Omental fat pad (tissue), 4 donors: ENCODE data around the gene COL26A1. TPM values are rescaled to one million over a fixed set of nuclear protein-coding genes. Genes with fewer than 3 reads are reported as not detected.
"Not testable (repeated sequence)": the region's sequence is repeated elsewhere in the genome, so short reads cannot be mapped to it uniquely, and the experiment has no call there.

Source experiments
- ATAC-seq: fragments of 150-250 bp; one replicate; pipeline ENCODE4 v1.9.1; 2016; ENCODE audit warnings: mild to moderate bottlenecking, moderate library complexity; ENCODE audit not compliant: low FRiP score
- DNase-seq: peaks from one replicate; pipeline ENCODE4 v3.0.0-alpha.2; 2019; ENCODE audit warnings: low spot score
- total RNA-seq, 4 donors: library from RNA; depleted of rRNA; stranded (reverse); fragments of >200 nt; gene quantifications; one replicate each; pipeline ENCODE4 v1.1.0, GENCODE V29; 2016
- TF ChIP-seq, protein P1 (sequence below), 3 donors: fragments of 450-650 bp; IDR thresholded peaks; one replicate each; pipeline ENCODE4 v1.5.1; 2016 to 2017; ENCODE audit warnings: antibody characterized with exemption in 3 of 3, mild to moderate bottlenecking in 3 of 3, moderate library complexity in 2 of 3

The COL26A1 gene
- total RNA-seq, 4 donors from 2014 or later, result 0.37 TPM; not detected in 3

DNA sequence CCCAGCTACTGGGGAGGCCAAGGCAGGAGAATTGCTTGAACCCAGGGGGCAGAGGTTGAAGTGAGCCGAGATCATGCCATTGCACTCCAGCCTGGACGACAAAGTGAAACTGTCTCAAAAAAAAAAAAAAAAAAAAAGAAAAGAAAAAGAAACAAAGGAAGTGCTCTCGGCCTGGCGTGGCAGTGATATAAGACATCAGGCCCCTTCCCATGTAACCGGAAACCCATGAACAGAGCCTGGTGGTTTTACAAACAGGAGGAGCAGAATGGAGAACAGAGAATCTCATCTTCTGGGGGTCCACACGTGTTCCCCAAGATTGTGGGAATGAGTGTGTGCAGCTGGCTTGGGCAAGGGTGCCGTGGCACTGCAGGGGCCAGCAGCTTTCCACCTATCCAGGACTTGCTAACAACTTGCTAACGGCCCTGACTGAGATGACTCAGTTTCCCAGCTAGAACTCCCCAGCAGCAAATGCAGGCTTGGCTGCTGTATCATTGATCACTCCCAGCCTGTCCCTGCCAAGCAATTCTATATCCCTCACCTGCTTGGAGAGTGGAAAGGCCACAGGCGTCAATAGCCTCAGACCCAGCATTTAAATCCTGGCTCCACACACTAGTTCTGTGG is 103.0 kb downstream of the COL26A1 start:
- TF ChIP-seq, protein P1, sequence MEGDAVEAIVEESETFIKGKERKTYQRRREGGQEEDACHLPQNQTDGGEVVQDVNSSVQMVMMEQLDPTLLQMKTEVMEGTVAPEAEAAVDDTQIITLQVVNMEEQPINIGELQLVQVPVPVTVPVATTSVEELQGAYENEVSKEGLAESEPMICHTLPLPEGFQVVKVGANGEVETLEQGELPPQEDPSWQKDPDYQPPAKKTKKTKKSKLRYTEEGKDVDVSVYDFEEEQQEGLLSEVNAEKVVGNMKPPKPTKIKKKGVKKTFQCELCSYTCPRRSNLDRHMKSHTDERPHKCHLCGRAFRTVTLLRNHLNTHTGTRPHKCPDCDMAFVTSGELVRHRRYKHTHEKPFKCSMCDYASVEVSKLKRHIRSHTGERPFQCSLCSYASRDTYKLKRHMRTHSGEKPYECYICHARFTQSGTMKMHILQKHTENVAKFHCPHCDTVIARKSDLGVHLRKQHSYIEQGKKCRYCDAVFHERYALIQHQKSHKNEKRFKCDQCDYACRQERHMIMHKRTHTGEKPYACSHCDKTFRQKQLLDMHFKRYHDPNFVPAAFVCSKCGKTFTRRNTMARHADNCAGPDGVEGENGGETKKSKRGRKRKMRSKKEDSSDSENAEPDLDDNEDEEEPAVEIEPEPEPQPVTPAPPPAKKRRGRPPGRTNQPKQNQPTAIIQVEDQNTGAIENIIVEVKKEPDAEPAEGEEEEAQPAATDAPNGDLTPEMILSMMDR (IDR thresholded peaks at IDR 0.05), result no peak
- ATAC-seq, result no peak
- DNase-seq, result no peak

DNA sequence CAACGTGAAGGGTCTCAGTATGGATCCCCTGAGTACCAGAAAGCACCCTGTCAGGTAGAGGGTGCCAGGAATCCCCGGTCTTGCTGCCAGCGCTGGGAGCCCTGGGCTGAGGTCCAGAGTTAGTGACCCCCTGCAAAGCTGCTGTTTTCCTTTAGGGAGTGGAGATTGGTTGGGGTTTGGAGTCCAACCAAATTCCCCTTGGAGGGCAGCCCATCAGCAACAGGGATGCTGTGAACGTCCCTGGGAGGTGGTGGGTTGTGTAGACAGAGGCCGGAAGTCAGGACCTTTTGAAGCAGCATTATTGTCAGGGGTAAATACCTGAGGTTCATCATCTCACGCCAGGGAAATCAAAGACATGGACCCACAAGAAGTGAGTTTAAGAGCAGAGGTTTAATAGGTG is 104.2 kb downstream of the COL26A1 start:
- TF ChIP-seq, protein P1 (IDR thresholded peaks at IDR 0.05), result no peak
- DNase-seq (no peak), ATAC-seq (no peak)

DNA sequence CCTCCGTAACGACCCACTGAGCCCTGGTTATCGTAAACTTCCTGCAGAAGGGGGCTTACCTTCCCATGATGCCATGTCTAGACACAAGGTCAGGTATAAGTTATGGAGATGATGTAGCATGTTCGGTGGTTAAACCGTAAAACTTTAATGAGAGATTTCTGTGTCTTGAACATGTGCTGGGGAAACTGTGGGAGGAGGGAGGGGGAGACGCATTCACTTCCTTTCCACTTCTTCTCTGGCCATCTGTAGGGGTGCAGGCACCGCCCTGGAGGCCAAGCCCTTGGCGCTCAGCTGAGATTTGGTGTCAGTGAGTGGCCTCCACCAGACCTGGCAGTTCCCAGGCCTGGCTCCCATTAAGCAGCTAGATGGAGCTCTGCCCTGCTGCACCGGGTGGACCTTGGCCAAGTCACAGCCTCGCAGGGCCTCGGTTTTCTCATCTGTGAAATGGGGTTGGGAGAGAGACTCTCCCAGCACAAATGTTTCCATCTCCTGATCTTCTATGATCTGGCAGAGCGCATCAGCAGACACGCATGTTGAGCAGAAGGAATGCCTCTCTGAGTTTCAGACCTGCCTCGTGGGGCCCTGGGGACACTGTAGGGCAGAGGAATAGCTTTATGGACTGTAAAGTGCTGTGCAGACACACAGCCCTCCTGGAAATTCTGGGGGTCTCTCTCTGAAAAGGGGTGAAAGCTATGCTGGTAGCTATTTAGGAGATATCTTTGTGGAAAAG is 106.0 kb downstream of the COL26A1 start:
- TF ChIP-seq, protein P1 (IDR thresholded peaks at IDR 0.05), result no peak
- no peak for DNase-seq

DNA sequence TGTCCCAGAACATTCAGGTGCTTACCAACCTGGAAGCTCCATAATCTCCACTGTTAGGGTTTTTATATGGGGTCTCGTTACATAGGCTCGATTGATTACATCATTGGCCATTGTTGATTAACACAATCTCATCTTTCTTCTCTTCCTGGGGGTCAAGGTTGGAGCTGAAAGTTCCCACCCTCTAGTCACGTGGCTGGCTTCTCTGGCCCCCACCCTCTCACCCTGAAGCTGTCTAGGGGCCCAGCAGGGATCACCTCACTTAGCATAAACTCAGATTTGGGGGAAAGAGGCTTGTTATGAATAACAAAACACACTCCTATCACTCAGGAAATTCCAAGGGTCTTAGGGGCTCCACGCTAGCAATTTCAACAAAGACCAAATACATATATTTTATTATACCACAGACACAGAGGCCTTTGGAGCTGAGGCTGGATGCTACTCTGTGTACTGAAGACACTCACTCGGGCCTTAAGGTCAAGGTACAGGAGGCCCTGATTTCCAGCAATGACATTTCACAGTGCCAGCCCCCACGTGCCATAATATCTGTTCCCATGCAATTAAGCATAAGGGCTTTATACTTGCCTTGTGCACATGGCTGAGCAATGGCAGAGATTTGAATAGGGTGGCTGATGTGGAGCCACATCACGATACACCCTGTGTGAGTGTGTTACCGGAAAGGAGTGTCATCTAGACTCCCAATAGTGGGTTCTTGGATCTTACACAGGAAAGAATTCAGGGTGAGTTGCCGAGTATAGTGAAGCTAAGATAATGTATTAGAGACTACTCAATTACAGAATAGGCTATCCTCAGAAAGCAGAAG is 108.2 kb downstream of the COL26A1 start:
- TF ChIP-seq, protein P1 (IDR thresholded peaks at IDR 0.05), result no peak
- no peak for DNase-seq
- ATAC-seq, result no peak

More for the DNA sequence above, 106.0 kb downstream of the COL26A1 start:
- ATAC-seq, result no peak

DNA sequence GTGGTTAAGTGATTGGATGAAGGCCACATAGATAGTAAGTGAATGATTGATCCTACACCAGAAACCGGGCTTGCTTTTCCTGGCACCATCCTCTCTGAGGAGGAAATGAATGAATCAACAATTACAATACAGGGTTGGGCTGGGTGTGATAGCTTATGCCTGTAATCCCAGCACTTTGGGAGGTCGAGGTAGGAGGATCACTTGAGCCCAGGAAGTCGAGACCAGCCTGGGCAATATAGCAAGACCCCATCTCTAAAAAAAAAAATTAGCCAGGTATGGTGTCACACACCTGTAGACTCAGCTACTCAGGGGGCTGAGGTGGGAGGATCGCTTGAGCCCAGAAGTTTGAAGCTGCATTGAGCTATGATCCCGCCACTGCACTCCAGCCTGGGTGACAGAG is 111.5 kb downstream of the COL26A1 start:
- DNase-seq (no peak), ATAC-seq (no peak)

DNA sequence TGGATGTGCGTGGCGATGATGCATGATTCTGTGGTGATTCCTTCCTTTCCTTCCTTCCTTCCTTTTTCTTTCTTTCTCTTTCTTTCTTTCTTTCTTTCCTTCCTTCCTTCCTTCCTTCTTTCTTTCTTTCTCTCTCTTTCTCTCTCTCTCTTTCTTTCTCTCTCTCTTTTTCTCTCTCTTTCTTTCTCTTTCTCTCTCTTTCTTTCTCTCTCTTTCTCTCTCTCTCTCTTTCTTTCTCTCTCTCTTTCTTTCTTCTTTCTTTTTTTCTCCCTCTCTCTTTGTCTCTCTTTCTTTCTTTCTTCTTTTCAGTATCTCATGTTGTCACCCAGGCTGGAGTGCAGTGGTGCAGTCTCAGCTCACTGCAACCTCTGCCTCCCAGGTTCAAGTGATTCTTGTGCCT is 113.0 kb downstream of the COL26A1 start:
- ATAC-seq, DNase-seq: not testable (repeated sequence)

More for the DNA sequence above, 111.5 kb downstream of the COL26A1 start:
- TF ChIP-seq, protein P1 (IDR thresholded peaks at IDR 0.05), result no peak

DNA sequence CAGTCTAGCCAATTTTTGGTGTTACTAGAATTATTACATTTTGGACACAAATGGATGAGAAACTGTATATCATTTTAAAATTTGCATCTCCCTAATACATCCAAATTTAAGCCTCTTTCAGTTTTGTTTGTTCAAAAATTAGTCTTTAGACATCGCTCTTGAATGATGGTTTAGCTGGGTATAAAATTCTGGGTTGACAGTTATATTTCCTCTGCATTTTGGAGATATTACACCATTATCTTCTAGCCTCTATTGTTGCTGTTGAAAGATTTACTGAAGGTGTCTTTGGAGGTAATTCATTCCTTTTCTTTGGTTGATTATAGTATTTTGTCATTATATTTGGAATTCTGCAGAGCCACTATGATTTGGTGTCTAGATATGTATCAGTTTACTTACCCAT is 116.5 kb downstream of the COL26A1 start:
- ATAC-seq (no peak), DNase-seq (no peak)
- TF ChIP-seq, protein P1 (IDR thresholded peaks at IDR 0.05), result no peak

DNA sequence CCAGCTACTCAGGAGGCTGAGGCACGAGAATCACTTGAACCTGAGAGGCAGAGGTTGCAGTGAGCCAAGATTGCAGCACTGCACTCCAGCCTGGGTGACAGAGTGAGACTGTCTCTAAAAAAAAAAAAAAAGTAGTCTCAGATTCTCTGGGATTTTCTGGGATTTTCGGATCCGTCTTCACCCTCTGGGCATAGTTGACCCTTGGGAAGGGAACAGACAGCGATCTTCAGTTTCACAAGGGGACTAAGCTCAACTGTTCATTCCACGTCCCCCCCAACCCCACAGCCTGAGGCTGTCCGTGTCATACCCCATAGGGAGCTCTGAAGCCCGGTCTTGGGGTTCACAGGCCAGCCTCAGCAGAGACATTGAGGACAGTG is 123.4 kb downstream of the COL26A1 start:
- ATAC-seq, DNase-seq: not testable (repeated sequence)
